GM12875 (cell line): Measurements from ENCODE around the gene SLC25A12.

ENCODE experiments used
- H3K4me3 ChIP-seq: one replicate; pipeline ENCODE4 v1.5.1; 2011; ENCODE audit warnings: low read depth, low read length, control low read depth
- TF ChIP-seq, protein P1 (sequence below): IDR thresholded peaks from 2 replicates; pipeline ENCODE4 v1.5.1; 2011; ENCODE audit warnings: low read depth, mild to moderate bottlenecking, control low read depth, inconsistent platforms, low read length, moderate library complexity, borderline replicate concordance; ENCODE audit not compliant: insufficient read depth

SLC25A12 gene

GRCh38 chr2:171923206-171923605 lies 29.2 kb upstream of the SLC25A12 start:
- H3K4me3 ChIP-seq, result peak overlapping the region; percentile 5
- TF ChIP-seq, protein P1, sequence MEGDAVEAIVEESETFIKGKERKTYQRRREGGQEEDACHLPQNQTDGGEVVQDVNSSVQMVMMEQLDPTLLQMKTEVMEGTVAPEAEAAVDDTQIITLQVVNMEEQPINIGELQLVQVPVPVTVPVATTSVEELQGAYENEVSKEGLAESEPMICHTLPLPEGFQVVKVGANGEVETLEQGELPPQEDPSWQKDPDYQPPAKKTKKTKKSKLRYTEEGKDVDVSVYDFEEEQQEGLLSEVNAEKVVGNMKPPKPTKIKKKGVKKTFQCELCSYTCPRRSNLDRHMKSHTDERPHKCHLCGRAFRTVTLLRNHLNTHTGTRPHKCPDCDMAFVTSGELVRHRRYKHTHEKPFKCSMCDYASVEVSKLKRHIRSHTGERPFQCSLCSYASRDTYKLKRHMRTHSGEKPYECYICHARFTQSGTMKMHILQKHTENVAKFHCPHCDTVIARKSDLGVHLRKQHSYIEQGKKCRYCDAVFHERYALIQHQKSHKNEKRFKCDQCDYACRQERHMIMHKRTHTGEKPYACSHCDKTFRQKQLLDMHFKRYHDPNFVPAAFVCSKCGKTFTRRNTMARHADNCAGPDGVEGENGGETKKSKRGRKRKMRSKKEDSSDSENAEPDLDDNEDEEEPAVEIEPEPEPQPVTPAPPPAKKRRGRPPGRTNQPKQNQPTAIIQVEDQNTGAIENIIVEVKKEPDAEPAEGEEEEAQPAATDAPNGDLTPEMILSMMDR, result no peak

DNA sequence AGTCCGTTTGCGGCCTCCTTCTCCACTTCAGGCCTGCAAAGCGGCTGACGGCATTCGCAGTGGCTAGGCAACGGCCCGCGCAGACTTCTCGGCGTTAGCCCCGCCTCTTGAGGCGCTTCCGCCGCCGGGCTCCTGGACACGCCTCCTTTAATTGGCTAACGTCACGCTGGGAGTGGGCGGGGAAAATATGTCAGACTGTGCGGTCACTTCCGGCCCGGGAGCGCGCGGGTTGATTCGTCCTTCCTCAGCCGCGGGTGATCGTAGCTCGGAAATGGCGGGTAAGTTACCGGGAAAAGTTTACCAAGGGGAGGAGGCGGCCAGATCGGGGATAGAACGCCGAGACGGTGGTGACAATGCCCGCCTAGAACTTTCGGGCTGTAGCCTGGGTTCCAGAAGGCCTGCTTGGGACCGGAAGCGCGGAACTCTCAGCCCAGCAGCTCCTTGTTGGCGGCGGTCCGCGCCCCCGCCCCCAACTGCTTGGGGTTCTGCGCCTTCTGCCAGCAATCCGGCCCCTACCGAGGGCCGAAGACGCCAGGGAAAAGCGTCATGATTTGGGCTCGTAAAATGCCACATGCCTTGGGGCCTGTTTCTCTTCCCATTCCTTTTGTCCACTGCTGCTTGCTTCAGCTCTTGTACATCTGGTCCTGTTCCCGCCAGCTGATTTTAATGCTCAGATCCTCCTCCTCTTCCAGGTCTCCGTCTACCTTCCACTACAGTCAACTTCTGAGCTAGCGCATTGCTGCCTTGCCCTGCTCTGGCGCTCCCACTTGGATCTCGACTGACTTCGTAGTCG lies 28.4 kb upstream of the SLC25A12 start, which contains the start of gene HAT1:
HAT1 (plus strand) TSS at position 232 of the 793 bp plus-strand sequence; CDS start at position 272, 40 bp downstream.
- TF ChIP-seq, protein P1, result no peak
- peak within 1 kb of the TSS; percentile 84 for H3K4me3 ChIP-seq

DNA sequence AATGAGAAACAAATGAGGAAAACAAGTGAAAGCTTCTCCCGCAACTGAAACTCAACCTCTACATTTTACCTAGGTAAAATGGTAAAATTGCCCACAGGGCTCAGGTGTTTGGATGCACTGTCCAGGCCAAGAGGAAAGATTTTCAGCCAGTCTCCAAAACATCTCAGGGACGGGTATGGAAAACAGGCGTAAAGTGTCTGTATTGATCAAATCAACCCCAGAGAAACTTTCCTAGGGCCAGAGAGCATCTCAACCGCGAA lies 27.9 kb upstream of the SLC25A12 start:
- TF ChIP-seq, protein P1, result no peak
- peak overlapping the region; percentile 46 for H3K4me3 ChIP-seq

DNA sequence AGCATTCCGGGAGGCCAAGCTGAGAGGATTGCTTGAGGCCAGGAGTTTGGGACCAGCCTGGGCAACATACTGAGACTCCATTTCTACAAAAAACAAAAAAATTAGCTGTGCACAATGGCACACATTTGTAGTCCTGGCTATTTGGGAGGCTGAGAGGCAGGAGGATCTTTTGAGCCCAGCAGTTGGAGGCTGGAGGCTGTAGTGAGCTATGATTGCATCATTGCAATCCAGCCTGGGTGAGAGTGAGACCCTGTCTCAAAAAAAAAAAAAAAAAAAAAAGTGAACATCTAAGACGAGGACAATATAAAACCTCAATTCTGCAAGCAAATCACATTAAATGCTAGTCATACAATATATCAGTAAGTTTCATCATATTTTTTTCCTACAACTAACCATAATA lies 25.4 kb upstream of the SLC25A12 start:
- no peak overlapping the region for H3K4me3 ChIP-seq
- TF ChIP-seq, protein P1, result no peak

DNA sequence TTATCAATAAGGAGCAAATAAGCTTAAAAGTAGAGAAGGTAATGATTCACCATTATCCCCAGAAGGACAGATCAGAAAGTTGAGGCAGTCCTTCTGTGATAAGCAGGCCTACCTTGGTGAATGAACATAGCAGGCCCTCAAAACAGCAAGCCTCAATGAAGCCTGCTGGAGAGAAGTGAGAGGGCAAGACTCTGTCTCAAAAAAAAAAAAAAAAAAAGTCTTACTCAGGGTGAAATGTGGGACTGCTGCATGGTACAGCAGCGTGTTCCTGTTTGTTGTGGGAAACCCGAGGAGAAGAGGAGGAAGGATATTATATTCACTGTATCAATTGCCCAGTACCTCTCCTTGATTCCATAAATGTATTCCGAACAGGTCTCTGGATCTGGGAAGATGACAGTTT lies 19.5 kb upstream of the SLC25A12 start:
- TF ChIP-seq, protein P1, result no peak
- no peak overlapping the region for H3K4me3 ChIP-seq

GRCh38 chr2:171910494-171910893 lies 16.4 kb upstream of the SLC25A12 start:
- TF ChIP-seq, protein P1, result no peak

GRCh38 chr2:171909266-171909665 lies 15.2 kb upstream of the SLC25A12 start:
- no peak overlapping the region for H3K4me3 ChIP-seq
- TF ChIP-seq, protein P1, result no peak

More at GRCh38 chr2:171910494-171910893, 16.4 kb upstream of the SLC25A12 start:
- H3K4me3 ChIP-seq, result no peak overlapping the region
